Tibial nerve (tissue), 4 donors: ENCODE measurements around the gene TAOK1. TPM values are rescaled to one million over a fixed set of nuclear protein-coding genes. Genes with fewer than 3 reads are reported as not detected.

Experiments used
- DNase-seq, 2 donors: peaks; one replicate each; pipeline ENCODE4 v3.0.0-alpha.2; 2019; ENCODE audit warnings: low spot score in 2 of 2
- H3K27ac ChIP-seq, 4 donors: fragments of 200-600 bp; sonication (generic) in 3 of 4; one replicate each; pipeline ENCODE4 v1.5.1; 2017 to 2019; ENCODE audit warnings: mild to moderate bottlenecking in 1 of 4
- H3K27me3 ChIP-seq, 2 donors: fragments of 200-600 bp; sonication (generic) in 1 of 2; one replicate each; pipeline versions ENCODE4 v1.5.1 to v1.6.0; 2017 to 2019
- H3K36me3 ChIP-seq, 3 donors: fragments of 200-600 bp; sonication (generic); one replicate each; pipeline ENCODE4 v1.5.1; 2018 to 2019
- H3K4me1 ChIP-seq, 4 donors: fragments of 200-600 bp; sonication (generic) in 3 of 4; one replicate each; pipeline ENCODE4 v1.5.1; 2017 to 2019
- H3K4me3 ChIP-seq, 4 donors: fragments of 200-600 bp; sonication (generic) in 3 of 4; one replicate each; pipeline ENCODE4 v1.5.1; 2017 to 2019; ENCODE audit warnings: mild to moderate bottlenecking in 1 of 4, moderate library complexity in 1 of 4
- H3K9me3 ChIP-seq, 4 donors: fragments of 200-600 bp; sonication (generic) in 3 of 4; one replicate each; pipeline ENCODE4 v1.5.1; 2017 to 2019
- CTCF ChIP-seq, 5 experiments: fragments of 200-600 bp in 3 of 5; fragments of 450-650 bp in 2 of 5; sonication (generic) in 3 of 5; IDR thresholded peaks; one replicate each; pipeline ENCODE4 v1.5.1; 2016 to 2019; ENCODE audit warnings: antibody characterized with exemption in 5 of 5, mild to moderate bottlenecking in 3 of 5, moderate library complexity in 2 of 5
- EP300 ChIP-seq, 2 donors: sonication (generic); formaldehyde crosslinking; IDR thresholded peaks; one replicate each; pipeline ENCODE4 v1.6.1; 2017; ENCODE audit warnings: antibody characterized with exemption in 2 of 2, mild to moderate bottlenecking in 1 of 2
- POLR2A ChIP-seq, 2 donors: fragments of 450-650 bp; IDR thresholded peaks; one replicate each; pipeline ENCODE4 v1.6.1; 2017; ENCODE audit warnings: antibody characterized with exemption in 2 of 2, mild to moderate bottlenecking in 2 of 2, moderate library complexity in 2 of 2
- WGBS, 2 donors: methylation state at CpG; one replicate each; pipeline ENCODE4 v1.1.5; 2018; 5-methylcytosine and 5-hydroxymethylcytosine counted together
- small RNA-seq: library from RNA; depleted of rRNA; stranded (forward); fragments of <200 nt; gene quantifications from one replicate; pipeline ENCODE3, GENCODE V24; 2016
- total RNA-seq, 4 donors: library from RNA; depleted of rRNA; stranded (reverse); fragments of >200 nt; gene quantifications; one replicate each; pipeline ENCODE4 v1.1.0, GENCODE V29; 2016

TAOK1 gene
- total RNA-seq, 4 donors from 2014 or later: 63.0 to 86.1 (median 73.7) TPM

- Histone ChIP-seq H3K27me3 (no peaks in the 10 kb centered on the region), H3K4me3 (no peak overlapping the region), H3K4me1 (peaks cover 0 to 61% (median 36%) of the 10 kb centered on the region in 4 donors), H3K9me3 (no peaks in the 10 kb centered on the region), H3K27ac (peak overlapping the region in 3 of 4 donors; percentile 1 to 80 (median 53)), H3K36me3 (no peaks in the 10 kb centered on the region)
- no peak for TF ChIP-seq POLR2A (IDR thresholded peaks at IDR 0.05)
- no peak for TF ChIP-seq CTCF (IDR thresholded peaks at IDR 0.05)
- no peak for TF ChIP-seq EP300 (IDR thresholded peaks at IDR 0.05)
- 39 to 57% methylated on average over 9 of the region's 9 CpGs for WGBS, 2 donors
- DNase-seq: no peak
Observed at GRCh38 chr17:29596811-29597210, 206.6 kb downstream of the TAOK1 start.

GRCh38 chr17:29597361-29598172, 207.4 kb downstream of the TAOK1 start:
- no peak overlapping the region for H3K4me3 ChIP-seq
- H3K27me3 ChIP-seq: no peaks in the 10 kb centered on the region
- no peaks in the 10 kb centered on the region for H3K9me3 ChIP-seq
- H3K27ac ChIP-seq: peak overlapping the region in 3 of 4 donors; percentile 23 to 66 (median 53)
- 48 to 54% methylated on average over 13 of the region's 13 CpGs for WGBS, 2 donors
- H3K36me3 ChIP-seq: no peaks in the 10 kb centered on the region
- TF ChIP-seq EP300 (IDR thresholded peaks at IDR 0.05): no peak
- no peak for TF ChIP-seq POLR2A (IDR thresholded peaks at IDR 0.05)
- no peak for TF ChIP-seq CTCF (IDR thresholded peaks at IDR 0.05)
- no peak for DNase-seq
- H3K4me1 ChIP-seq: peaks cover 0 to 53% (median 29%) of the 10 kb centered on the region in 4 donors

Small RNA genes within 50 kb of the gene (small RNA-seq; reads per million reads assigned to genes)
- not detected for gene RNU4-34P
- gene RNU6-1034P: not detected
- not detected for gene RNU6-711P

Other genes starting within 250 kb of the TAOK1 start
- gene MYO18A, start 210.0 kb upstream of the TAOK1 start, total RNA-seq: 100 to 1,000 TPM in 3 of 4 donors, 10 to 100 TPM in 1; 71.6 to 125 (median 104) TPM
- gene CRYBA1, start 143.5 kb upstream of the TAOK1 start, total RNA-seq: not detected
- 10 to 100 TPM; 29.4 to 35.4 (median 32.4) TPM for gene NUFIP2, start 96.2 kb upstream of the TAOK1 start, total RNA-seq
- gene ABHD15, start 176.7 kb downstream of the TAOK1 start, total RNA-seq: 10 to 100 TPM; 25.7 to 32.7 (median 30.3) TPM
- gene TP53I13, start 178.3 kb downstream of the TAOK1 start, total RNA-seq: 100 to 1,000 TPM; 119 to 188 (median 152) TPM
- 100 to 1,000 TPM in 1 of 4 donors, 10 to 100 TPM in 3; 51.3 to 100 (median 89.7) TPM for gene GIT1, start 199.3 kb downstream of the TAOK1 start, total RNA-seq
- gene ANKRD13B, start 202.8 kb downstream of the TAOK1 start, total RNA-seq: 10 to 100 TPM; 19.0 to 50.1 (median 26.4) TPM
- 100 to 1,000 TPM in 2 of 4 donors, 10 to 100 TPM in 2; 34.5 to 139 (median 83.1) TPM for gene CORO6, start 232.5 kb downstream of the TAOK1 start, total RNA-seq